SKM-1 treated with dmso at 0.1 percent for 144 hours (cell line): ENCODE measurements around the gene ABTB2.

Source experiments
- DNase-seq: peaks from one replicate; lab custom pipeline; 2025; ENCODE audit not compliant: unreplicated experiment; lab: John Stamatoyannopoulos, UW

ABTB2 gene

DNA sequence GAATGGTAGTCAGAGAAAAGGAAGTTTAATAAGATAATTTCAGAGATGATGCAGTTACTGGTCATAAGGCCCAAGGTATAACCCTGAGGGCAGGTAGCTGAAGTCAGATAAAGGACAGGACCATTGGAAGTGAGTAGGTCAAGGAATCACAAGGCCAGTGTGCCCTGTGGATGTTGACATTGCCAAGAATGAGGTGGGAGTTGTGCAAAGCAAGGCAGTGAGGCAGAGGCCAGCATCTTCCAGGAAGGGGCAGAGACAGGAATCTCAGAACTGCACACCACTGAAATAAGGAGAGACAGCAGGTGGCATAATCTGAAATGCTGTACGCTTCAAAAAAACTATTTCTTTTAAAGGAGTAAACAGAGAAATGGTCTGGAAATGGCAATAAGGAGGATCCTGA lies 61.4 kb downstream of the ABTB2 start:
- DNase-seq: no peak

DNA sequence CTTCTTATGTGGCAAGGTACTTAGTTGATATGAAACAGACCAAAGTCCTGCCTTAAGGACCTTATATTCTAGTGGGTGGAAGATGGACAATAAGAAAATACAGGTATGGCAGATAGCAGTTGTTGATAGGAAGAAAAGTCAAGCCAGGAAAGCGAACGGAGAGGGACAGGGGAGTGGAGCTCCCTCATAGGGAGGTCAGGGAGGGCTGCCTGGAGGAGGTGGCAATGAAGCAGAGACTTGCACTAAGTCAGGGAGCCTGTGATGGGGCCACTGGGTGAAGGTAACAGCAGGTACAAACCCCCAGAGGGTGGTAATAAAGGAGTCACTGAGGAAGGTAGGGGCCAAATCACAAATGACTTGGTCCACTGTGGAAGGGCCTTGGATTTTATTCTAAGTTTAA lies 65.3 kb downstream of the ABTB2 start:
- DNase-seq: no peak

- no peak for DNase-seq
Observed at GRCh38 chr11:34292111-34292510, 65.7 kb downstream of the ABTB2 start.

GRCh38 chr11:34290926-34291325 lies 66.9 kb downstream of the ABTB2 start:
- DNase-seq: no peak

GRCh38 chr11:34288492-34288891 lies 69.3 kb downstream of the ABTB2 start:
- no peak for DNase-seq

- DNase-seq: no peak
Observed at GRCh38 chr11:34284811-34285481, 72.9 kb downstream of the ABTB2 start.

DNA sequence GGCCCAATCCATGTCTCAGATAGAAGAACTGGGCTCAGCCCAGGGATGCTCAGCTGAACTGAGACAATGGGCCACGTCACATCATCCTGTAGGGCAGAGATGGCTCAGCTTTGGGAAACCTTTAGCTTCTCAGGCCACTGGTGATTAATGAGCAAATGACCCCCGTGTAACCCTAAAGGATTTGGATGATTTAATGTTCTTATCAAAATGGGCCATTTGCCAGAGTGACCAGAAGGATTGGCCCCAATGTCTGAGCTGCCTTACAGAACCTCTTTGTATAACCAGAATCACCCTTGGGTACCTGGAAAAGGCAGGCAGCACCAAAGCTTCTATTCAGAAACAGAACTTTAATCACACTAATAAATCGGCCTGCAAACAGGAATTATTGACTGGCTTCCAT lies 73.7 kb downstream of the ABTB2 start:
- no peak for DNase-seq

DNA sequence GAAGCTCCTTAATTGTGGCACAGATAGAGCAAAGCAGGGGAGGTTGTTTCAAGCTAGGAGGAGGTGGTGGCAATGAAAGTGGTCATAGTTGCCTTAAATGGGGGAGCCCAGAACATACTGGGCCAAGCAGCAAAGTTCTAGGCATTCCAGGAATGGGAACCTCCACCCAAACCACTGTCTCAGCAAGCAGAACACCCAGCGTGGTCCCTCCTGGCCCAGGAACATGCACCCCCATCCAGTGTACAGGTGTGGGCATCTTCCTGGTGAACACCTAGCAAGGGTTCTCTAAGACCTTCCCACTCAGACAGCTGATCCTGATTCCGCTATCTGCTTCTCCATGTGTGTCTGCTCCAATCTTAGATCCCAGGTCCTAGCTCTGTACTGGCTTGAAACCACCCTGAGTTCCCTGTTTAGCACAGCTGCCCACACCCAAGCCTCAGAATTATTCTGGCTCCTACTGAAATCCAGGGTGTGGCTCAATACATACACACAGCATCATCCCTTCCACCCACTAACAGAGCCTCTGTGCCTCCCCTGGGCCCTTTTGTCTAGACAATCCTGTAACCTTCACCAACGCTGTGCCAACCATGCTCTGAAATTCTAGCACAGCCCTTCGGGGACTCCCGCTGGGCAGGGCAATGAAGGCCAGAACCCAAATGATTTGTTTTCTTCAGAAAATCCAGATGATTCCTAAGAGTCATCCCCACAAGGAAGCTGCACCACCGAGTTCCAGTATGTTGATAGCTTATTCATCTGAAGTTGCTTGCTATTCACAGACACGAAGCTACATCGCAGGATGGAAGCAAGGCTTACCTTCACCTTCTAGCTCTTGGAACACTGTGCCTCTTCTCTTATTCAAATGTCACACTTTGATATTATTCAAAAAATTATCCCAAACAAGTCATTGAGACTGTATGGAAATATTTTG lies 76.6 kb downstream of the ABTB2 start:
- DNase-seq: no peak

GRCh38 chr11:34278693-34279297 lies 79.0 kb downstream of the ABTB2 start:
- no peak for DNase-seq

- DNase-seq: no peak
Observed at GRCh38 chr11:34278175-34278574, 79.6 kb downstream of the ABTB2 start.

DNA sequence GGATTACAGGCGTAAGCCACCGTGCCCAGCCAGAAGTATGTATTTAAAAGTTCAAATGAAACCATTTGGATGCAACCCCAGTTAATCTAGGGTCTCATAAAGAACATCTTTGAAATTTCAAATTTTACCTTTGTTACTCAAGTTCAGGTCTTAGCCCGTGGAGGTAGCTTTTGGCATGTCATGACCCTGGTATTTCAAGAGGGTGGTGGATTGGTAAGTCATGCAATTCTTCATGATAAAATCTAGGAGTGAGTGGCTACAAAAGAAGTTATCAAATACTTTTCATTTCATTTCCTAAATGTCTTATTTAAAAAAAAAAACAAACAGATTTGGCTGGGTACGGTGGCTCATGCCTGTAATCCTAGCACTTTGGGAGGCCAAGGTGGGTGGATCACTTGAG lies 80.6 kb downstream of the ABTB2 start:
- DNase-seq: no peak

GRCh38 chr11:34276352-34276864 lies 81.4 kb downstream of the ABTB2 start:
- no peak for DNase-seq

- DNase-seq: no peak
Observed at GRCh38 chr11:34275486-34275885, 82.3 kb downstream of the ABTB2 start.

GRCh38 chr11:34274712-34275398 lies 83.0 kb downstream of the ABTB2 start:
- no peak for DNase-seq

DNA sequence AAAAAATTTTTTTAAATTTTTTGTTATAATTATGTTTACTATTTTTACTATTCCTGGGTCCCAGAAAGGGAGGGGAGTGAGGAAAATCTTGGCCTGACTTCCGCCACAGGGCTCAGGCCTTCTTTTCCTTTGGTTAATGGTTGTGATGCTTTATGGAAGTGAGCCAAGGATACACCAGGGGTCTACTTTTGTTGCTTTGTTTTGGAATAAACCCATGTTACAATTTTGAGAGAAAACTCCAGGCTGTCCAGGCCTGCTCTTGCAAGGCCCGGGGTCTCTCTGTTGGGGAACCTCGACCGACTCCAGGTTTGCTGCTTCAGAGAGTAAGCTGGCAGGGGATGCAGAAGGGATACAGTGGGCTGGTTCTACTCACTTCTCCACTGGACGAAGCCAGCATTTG lies 84.7 kb downstream of the ABTB2 start:
- no peak for DNase-seq

GRCh38 chr11:34271727-34272126 lies 86.1 kb downstream of the ABTB2 start:
- DNase-seq: no peak

- DNase-seq: no peak
Observed at GRCh38 chr11:34270711-34271110, 87.1 kb downstream of the ABTB2 start.

GRCh38 chr11:34269694-34270245 lies 88.0 kb downstream of the ABTB2 start:
- DNase-seq: no peak

DNA sequence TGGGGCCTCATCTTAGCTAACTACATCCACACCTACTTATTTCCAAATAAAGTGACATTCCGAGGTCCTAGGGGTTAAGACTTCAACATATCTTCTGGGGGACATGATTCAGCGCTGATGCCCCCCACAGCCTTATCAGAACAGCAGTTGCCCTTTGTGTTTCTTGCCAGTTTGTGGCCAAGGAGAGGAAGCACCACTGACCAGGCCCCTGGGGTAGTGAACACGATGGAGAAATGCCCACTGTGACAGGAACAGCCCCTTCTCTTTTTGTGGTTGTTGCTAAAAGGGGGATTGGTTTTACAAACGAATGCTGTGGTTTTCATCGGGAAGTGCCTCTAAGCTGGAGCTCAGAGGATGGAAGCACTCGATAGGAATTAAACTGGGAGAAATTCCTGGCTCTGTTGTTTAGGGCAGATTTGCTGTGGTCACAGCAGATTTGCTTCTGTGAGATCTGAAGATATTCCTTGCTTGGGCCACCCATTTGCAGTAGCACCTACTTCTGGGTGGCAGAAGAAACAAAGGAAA lies 88.8 kb downstream of the ABTB2 start:
- peak; percentile 8 for DNase-seq

- DNase-seq: no peak
Observed at GRCh38 chr11:34267417-34267816, 90.4 kb downstream of the ABTB2 start.

GRCh38 chr11:34267013-34267412 lies 90.8 kb downstream of the ABTB2 start:
- no peak for DNase-seq
